GM06990 (cell line): ENCODE results near the gene RNF187.

Source experiments
- DNase-seq: peaks from one replicate; pipeline ENCODE4 v3.0.0-alpha.2; 2011; ENCODE audit not compliant: insufficient read length; ENCODE audit errors: extremely low read depth
- H3K27me3 ChIP-seq: replicated peaks from 2 replicates; pipeline ENCODE4 v1.6.0; 2011; ENCODE audit warnings: low read length; ENCODE audit not compliant: control insufficient read depth, insufficient read depth
- H3K36me3 ChIP-seq: 2 replicates; pipeline ENCODE4 v1.5.1; 2011; ENCODE audit warnings: low read length; ENCODE audit not compliant: control insufficient read depth, insufficient read depth
- H3K4me3 ChIP-seq: replicated peaks from 2 replicates; pipeline ENCODE4 v1.5.1; 2011; ENCODE audit warnings: low read depth, mild to moderate bottlenecking, control low read depth, low read length
- CTCF ChIP-seq: IDR thresholded peaks from 2 replicates; pipeline ENCODE4 v1.5.1; 2011; ENCODE audit warnings: low read length, control low read depth, mild to moderate bottlenecking, inconsistent platforms; ENCODE audit not compliant: insufficient read depth, poor library complexity, severe bottlenecking

RNF187 gene

GRCh38 chr1:228452194-228453021 is 34.8 kb upstream of the RNF187 start:
- no peak for TF ChIP-seq CTCF
- Histone ChIP-seq H3K27me3 (no peaks in the 10 kb centered on the region), H3K4me3 (no peak overlapping the region), H3K36me3 (no peaks in the 10 kb centered on the region)
- DNase-seq, result no peak

- TF ChIP-seq CTCF, result no peak
- H3K4me3 ChIP-seq, result no peak overlapping the region
- no peak for DNase-seq
- no peaks in the 10 kb centered on the region for H3K27me3 ChIP-seq
- H3K36me3 ChIP-seq, result no peaks in the 10 kb centered on the region
These were observed 34.1 kb upstream of the RNF187 start for GRCh38 chr1:228453022-228453560.

DNA sequence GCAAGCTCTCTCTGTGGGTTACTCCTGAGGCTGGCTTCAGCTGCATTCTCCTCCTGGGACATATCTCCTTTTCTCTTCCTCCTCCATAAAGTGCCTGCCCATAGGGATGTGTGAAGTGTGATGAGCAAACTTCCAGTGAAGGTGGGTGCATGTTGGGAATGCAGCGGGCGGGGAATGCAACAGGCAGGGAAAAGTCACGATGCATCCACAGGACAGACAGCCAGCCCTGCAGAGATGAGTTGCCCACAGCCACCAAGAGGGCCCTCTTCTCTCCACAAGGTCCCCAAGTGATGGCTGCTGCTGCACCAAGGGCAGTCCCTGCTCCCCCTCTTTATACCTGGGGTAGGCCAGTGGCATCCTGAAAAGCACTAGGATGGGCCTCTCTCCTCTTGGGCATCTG is 33.6 kb upstream of the RNF187 start:
- Histone ChIP-seq H3K27me3 (no peaks in the 10 kb centered on the region), H3K36me3 (no peaks in the 10 kb centered on the region), H3K4me3 (no peak overlapping the region)
- no peak for DNase-seq
- no peak for TF ChIP-seq CTCF

GRCh38 chr1:228454238-228454637 is 32.9 kb upstream of the RNF187 start:
- DNase-seq, result no peak
- H3K4me3 ChIP-seq, result no peak overlapping the region
- TF ChIP-seq CTCF, result no peak
- H3K36me3 ChIP-seq, result no peaks in the 10 kb centered on the region
- H3K27me3 ChIP-seq, result no peaks in the 10 kb centered on the region

DNA sequence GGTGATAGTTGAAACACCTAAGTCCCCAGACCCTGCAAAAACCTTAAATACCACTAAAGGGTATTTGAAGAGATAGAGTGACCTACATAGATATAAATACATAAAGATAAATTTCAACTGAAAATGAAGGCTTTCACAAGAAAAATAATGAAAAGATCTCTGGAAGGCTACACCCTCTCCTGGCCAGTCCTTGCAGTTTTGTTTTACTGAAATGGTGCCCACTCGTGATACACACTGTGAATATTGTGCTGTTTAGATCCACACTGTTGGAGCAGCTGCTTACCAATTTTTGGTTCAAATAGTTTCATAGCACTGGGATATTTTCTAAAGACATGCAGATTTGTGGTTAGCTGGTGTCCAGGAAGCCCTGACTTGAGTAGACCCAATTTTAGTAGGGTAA is 31.5 kb upstream of the RNF187 start:
- DNase-seq, result no peak
- no peak overlapping the region; the same call in none of the 2 replicates for H3K4me3 ChIP-seq
- no peaks in the 10 kb centered on the region for H3K27me3 ChIP-seq
- TF ChIP-seq CTCF, result peak; percentile 17
- no peaks in the 10 kb centered on the region for H3K36me3 ChIP-seq
